ENCODE measurements around the gene PPP2R5E. TPM values are rescaled to one million over a fixed set of nuclear protein-coding genes. Genes with fewer than 3 reads are reported as not detected.

PPP2R5E gene
- 48.3 and 49.2 TPM in 2 replicates for total RNA-seq (2013; cell fraction: nucleolus; rRNA removed)
- 11.4 and 13.4 TPM in 2 replicates for total RNA-seq (2014; rRNA removed)
- 25.5 and 26.4 TPM in 2 replicates for total RNA-seq (2014; rRNA removed; fragmentation: Illumina TruSeq; extraction: Trizol)
- 51.3 and 56.2 TPM in 2 replicates for total RNA-seq (2021)
- 8.1 TPM for polyA plus RNA-seq (2011; ENCODE audit: low read depth)
- 19.0 and 32.9 TPM in 2 replicates for polyA plus RNA-seq (2011; rRNA removed)
- polyA plus RNA-seq (2011; cell fraction: cytosol; rRNA removed) = 6.2 and 8.1 TPM in 2 replicates
- 8.8 and 10.2 TPM in 2 replicates for polyA plus RNA-seq (2011; cell fraction: nucleus; rRNA removed)
- polyA plus RNA-seq (2012) = 15.6 and 21.9 TPM in 2 replicates
- 29.4 and 39.7 TPM in 2 replicates for polyA plus RNA-seq (2014; fragmentation: Illumina TruSeq; extraction: Trizol)
- polyA plus RNA-seq (2014; fragmentation: Nextera tagmentation; extraction: Ambion mirVana) = 10 to 100 TPM; 13.1 to 13.3 TPM
- polyA plus RNA-seq (2014; rRNA removed) = 11.7 and 12.7 TPM in 2 replicates
- polyA plus RNA-seq (2016; fragmentation: Nextera tagmentation; extraction: Ambion mirVana) = 10 to 100 TPM; 43.3 TPM
- 21.2 and 29.3 TPM in 2 replicates for polyA minus RNA-seq (2011; rRNA and poly(A)+ RNA removed)
- polyA minus RNA-seq (2011; cell fraction: cytosol; rRNA and poly(A)+ RNA removed) = 18.0 and 20.7 TPM in 2 replicates
- polyA minus RNA-seq (2011; cell fraction: nucleus; rRNA and poly(A)+ RNA removed) = 13.1 and 27.4 TPM in 2 replicates
- Bru-seq, nascent RNA = percentile 86 among the genes with signal in this experiment
- BruChase-seq, experiment 1, labeled RNA remaining after a 6-hour chase = percentile 86 among the genes with signal in this experiment
- BruChase-seq, experiment 2, labeled RNA remaining after a 2-hour chase = percentile 83 among the genes with signal in this experiment
- long read RNA-seq, experiment 1, full-length matches to known transcripts = 9 of 23 reads
- long read RNA-seq, experiment 1, partial matches to known transcripts = 8 of 23 reads
- long read RNA-seq, experiment 1, other reads (novel, unspliced or antisense) = 6 of 23 reads
- long read RNA-seq, experiment 2, partial matches to known transcripts = 16 of 21 reads
- long read RNA-seq, experiment 2, other reads (novel, unspliced or antisense) = 5 of 21 reads

- POLR2A ChIA-PET = interaction anchor here (0.7 to 2.7 kb wide), 18 partner anchors 9 to 923 kb away, joined by 3 to 16 read pairs (median 4); partner anchors contain the start of gene WDR89
- peaks cover 46% of the 10 kb centered on the region for H3K79me2 ChIP-seq (ENCODE audit: control insufficient read depth, insufficient read depth, low read length)
- BruUV-seq (replicated peaks) = no TSS peak
- TF ChIP-seq E2F4 (IDR thresholded peaks at IDR 0.05; ENCODE audit: low read depth, low read length) (0 out of 2 replicates have a peak, but pooled peaks have one; percentile 35), BACH1 (IDR thresholded peaks at IDR 0.05; ENCODE audit: borderline replicate concordance) (no peak), CHD4 (IDR thresholded peaks at IDR 0.05) (no peak), NBN (IDR thresholded peaks at IDR 0.05) (peak; percentile 48; the same call in 1 of the 2 replicates)
- TF ChIP-seq, protein P1, sequence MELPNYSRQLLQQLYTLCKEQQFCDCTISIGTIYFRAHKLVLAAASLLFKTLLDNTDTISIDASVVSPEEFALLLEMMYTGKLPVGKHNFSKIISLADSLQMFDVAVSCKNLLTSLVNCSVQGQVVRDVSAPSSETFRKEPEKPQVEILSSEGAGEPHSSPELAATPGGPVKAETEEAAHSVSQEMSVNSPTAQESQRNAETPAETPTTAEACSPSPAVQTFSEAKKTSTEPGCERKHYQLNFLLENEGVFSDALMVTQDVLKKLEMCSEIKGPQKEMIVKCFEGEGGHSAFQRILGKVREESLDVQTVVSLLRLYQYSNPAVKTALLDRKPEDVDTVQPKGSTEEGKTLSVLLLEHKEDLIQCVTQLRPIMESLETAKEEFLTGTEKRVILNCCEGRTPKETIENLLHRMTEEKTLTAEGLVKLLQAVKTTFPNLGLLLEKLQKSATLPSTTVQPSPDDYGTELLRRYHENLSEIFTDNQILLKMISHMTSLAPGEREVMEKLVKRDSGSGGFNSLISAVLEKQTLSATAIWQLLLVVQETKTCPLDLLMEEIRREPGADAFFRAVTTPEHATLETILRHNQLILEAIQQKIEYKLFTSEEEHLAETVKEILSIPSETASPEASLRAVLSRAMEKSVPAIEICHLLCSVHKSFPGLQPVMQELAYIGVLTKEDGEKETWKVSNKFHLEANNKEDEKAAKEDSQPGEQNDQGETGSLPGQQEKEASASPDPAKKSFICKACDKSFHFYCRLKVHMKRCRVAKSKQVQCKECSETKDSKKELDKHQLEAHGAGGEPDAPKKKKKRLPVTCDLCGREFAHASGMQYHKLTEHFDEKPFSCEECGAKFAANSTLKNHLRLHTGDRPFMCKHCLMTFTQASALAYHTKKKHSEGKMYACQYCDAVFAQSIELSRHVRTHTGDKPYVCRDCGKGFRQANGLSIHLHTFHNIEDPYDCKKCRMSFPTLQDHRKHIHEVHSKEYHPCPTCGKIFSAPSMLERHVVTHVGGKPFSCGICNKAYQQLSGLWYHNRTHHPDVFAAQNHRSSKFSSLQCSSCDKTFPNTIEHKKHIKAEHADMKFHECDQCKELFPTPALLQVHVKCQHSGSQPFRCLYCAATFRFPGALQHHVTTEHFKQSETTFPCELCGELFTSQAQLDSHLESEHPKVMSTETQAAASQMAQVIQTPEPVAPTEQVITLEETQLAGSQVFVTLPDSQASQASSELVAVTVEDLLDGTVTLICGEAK (IDR thresholded peaks at IDR 0.05; ENCODE audit: borderline replicate concordance) = peak; percentile 87
- TF ChIP-seq, protein P2, sequence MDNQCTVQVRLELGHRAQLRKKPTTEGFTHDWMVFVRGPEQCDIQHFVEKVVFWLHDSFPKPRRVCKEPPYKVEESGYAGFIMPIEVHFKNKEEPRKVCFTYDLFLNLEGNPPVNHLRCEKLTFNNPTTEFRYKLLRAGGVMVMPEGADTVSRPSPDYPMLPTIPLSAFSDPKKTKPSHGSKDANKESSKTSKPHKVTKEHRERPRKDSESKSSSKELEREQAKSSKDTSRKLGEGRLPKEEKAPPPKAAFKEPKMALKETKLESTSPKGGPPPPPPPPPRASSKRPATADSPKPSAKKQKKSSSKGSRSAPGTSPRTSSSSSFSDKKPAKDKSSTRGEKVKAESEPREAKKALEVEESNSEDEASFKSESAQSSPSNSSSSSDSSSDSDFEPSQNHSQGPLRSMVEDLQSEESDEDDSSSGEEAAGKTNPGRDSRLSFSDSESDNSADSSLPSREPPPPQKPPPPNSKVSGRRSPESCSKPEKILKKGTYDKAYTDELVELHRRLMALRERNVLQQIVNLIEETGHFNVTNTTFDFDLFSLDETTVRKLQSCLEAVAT (IDR thresholded peaks at IDR 0.05) = no peak
Observed at GRCh38 chr14:63543000-63543825, at the start of gene PPP2R5E. Gene PPP2R5E (minus strand): TSS chr14:63543377. CDS start chr14:63539685, 3,692 bp downstream.

More at GRCh38 chr14:63543000-63543825, at the start of gene PPP2R5E:
- Histone ChIP-seq H3K27me3 (replicated peaks in 1 of 2; ENCODE audit: control insufficient read depth in 2 of 2, insufficient read depth in 2 of 2, low read length in 1 of 2) (no peaks in the 10 kb centered on the region), H4K20me1 (ENCODE audit: control insufficient read depth, insufficient read depth) (no peaks in the 10 kb centered on the region), H3K4me3 (peak within 1 kb of the TSS; percentile 99), H3K4me2 (ENCODE audit: control insufficient read depth, insufficient read depth) (peak within 1 kb of the TSS; percentile 86), H3K9ac (ENCODE audit: control insufficient read depth, insufficient read depth, low read length) (peak within 1 kb of the TSS; percentile 88), H3K9me3 (replicated peaks; ENCODE audit: control insufficient read depth, insufficient read depth, low read length) (no peaks in the 10 kb centered on the region), H2AFZ (ENCODE audit: control insufficient read depth, low read depth, low read length) (peak within 1 kb of the TSS; percentile 77), H3K27ac (ENCODE audit: control insufficient read depth, insufficient read depth) (peak within 1 kb of the TSS; percentile 77), H3K4me1 (ENCODE audit: control insufficient read depth, insufficient read depth, low read length) (no peaks in the 10 kb centered on the region), H3K36me3 (ENCODE audit: control insufficient read depth in 2 of 2, insufficient read depth in 2 of 2, low read length in 1 of 2) (peaks cover 0 to 6% of the 10 kb centered on the region in 2 experiments; a peak in 1 of 4 replicates)
- ATAC-seq (peak; percentile 96), DNase-seq (ENCODE audit: low read depth, low spot score) (peak; percentile 96), FAIRE-seq (peak; percentile 95)
- ChIA-PET RAD21 (ENCODE audit: unreplicated experiment) (interaction anchor here (0.7 to 5.1 kb wide), 27 partner anchors 12 to 320 kb away, joined by 3 to 64 read pairs (median 5); partner anchors contain the start of gene WDR89), CTCF (interaction anchor here (0.7 to 3.3 kb wide), 29 partner anchors 9 to 233 kb away, joined by 3 to 31 read pairs (median 4); no protein-coding TSS in a partner anchor), SMC1A (ENCODE audit: uncharacterized antibody, unreplicated experiment) (interaction anchor here (0.6 to 5.3 kb wide), 27 partner anchors 9 to 227 kb away, joined by 3 to 28 read pairs (median 5); partner anchors contain the start of gene WDR89)
- intact Hi-C loops (cut with micrococcal nuclease; ENCODE audit: unreplicated experiment) (loop anchor here (2.0 to 10.0 kb wide), 5 partner anchors 71 to 204 kb away; partner anchors contain the start of gene WDR89), in situ Hi-C loops (cut with MboI) (no loop called here)
- under 1% methylated on average over 64 of the region's 78 CpGs for WGBS (ENCODE audit: insufficient coverage, insufficient replicate concordance, low lambda C conversion rate, missing lambda C conversion rate)

Measured in GM12878 (cell line).